Heart right ventricle (tissue), 16 donors: ENCODE results near the gene KCNH1. TPM values are rescaled to one million over a fixed set of nuclear protein-coding genes. Genes with fewer than 3 reads are reported as not detected.

Experiments used
- ATAC-seq, 8 donors: fragments of 200-7000 bp; cut with Tn5 transposase; one replicate each; pipeline ENCODE4 v1.9.1; 2020; ENCODE audit warnings: mild to moderate bottlenecking in 8 of 8, moderate library complexity in 8 of 8, moderate number of reproducible peaks in 1 of 8
- DNase-seq, 2 donors: peaks; one replicate each; pipeline ENCODE4 v3.0.0-alpha.2; 2020
- H3K27ac ChIP-seq, 10 donors: fragments of 200-600 bp; sonication (generic) in 2 of 10; one replicate each; pipeline versions ENCODE4 v1.5.0 to v1.8.0; 2020 to 2022; ENCODE audit warnings: mild to moderate bottlenecking in 3 of 10
- H3K27me3 ChIP-seq, 7 donors: fragments of 200-600 bp; one replicate each; pipeline ENCODE4 v1.8.0; 2021 to 2022; ENCODE audit warnings: mild to moderate bottlenecking in 2 of 7
- H3K36me3 ChIP-seq, 9 donors: fragments of 200-600 bp; sonication (generic) in 1 of 9; one replicate each; pipeline versions ENCODE4 v1.5.0 to v1.8.0; 2020 to 2022; ENCODE audit warnings: mild to moderate bottlenecking in 2 of 9
- H3K4me1 ChIP-seq, 9 donors: fragments of 200-600 bp; sonication (generic) in 1 of 9; one replicate each; pipeline versions ENCODE4 v1.5.0 to v1.8.0; 2020 to 2022; ENCODE audit warnings: mild to moderate bottlenecking in 4 of 9
- H3K4me3 ChIP-seq, 10 donors: fragments of 200-600 bp; sonication (generic) in 2 of 10; one replicate each; pipeline versions ENCODE4 v1.5.0 to v1.8.0; 2020 to 2022; ENCODE audit warnings: mild to moderate bottlenecking in 7 of 10, moderate library complexity in 2 of 10
- H3K9me3 ChIP-seq, 11 donors: fragments of 200-600 bp in 10 of 11; sonication (generic) in 2 of 11; one replicate each; pipeline versions ENCODE4 v1.5.0 to v1.8.0; 2013 to 2022; ENCODE audit warnings: mild to moderate bottlenecking in 2 of 11, control low read depth in 1 of 11, moderate library complexity in 1 of 11
- CTCF ChIP-seq, 9 donors: fragments of 200-600 bp; sonication (generic) in 2 of 9; IDR thresholded peaks; one replicate each; pipeline versions ENCODE4 v1.5.0 to v1.8.0; 2021 to 2022; ENCODE audit warnings: antibody characterized with exemption in 9 of 9, mild to moderate bottlenecking in 5 of 9, moderate library complexity in 1 of 9
- WGBS, 2 donors: extraction: QIAGEN DNeasy Blood & Tissue Kit; methylation state at CpG; one replicate each; pipeline ENCODE4 v1.1.7; 2013; ENCODE audit warnings: inconsistent platforms in 1 of 2; 5-methylcytosine and 5-hydroxymethylcytosine counted together
- intact Hi-C, 10 donors: fragments of 100-400 bp; cut with DNase I; formaldehyde crosslinking; loops; one replicate each; pipeline versions ENCODE4 v1.11.1 to v1.14.2; 2022
- polyA plus RNA-seq, 2 donors: library from polyadenylated mRNA; stranded (reverse); fragments of 200-250 nt; gene quantifications; one replicate each; pipeline ENCODE4 v1.2.3, GENCODE V29; 2013
- total RNA-seq, 10 donors: library from RNA; stranded (reverse); fragmentation: NEBNext Ultra II Directional in 3 of 10; extraction: Animal tissue kit (Norgen Biotek cat#: 25700) in 3 of 10; gene quantifications; one replicate each; pipeline versions ENCODE4 v1.2.1 to v1.2.4, GENCODE V29; 2021 to 2023
- donor health status: Arrhythmogenic right ventricular cardiomyopathy.
- donor health status: ischemic (EF 13 %, LVEDD 7.1; RV severe dilation, severe dysfunction).
- donor health status: healthy with polysubstance abuse.
- donor health status: DM: no; HTN: yes; CAD: no.
- donor health status: DM: no; HTN: no; CAD: no.
- donor health status: ischemic (EF 25% LVEDD 6.9; RV normal size, moderate dysfunction).
- donor health status: ischemic (EF 25% LVEDD 5.7; RV mildly dilated, moderate dysfunction).
- donor health status: healthy.
- donor health status: DM: yes; HTN: yes; CAD: no.
- donor health status: Ischemic cardiomyopathy.
- donor health status: ischemic (EF 35%, LVEDD 5.7; RV mildly dilated, moderate dysfunction).
- donor health status: nonischemic (EF 11% LVEDD 7.7; RV severe dilation, severe dysfunction).
- donor health status: DM: yes; HTN: yes; CAD: no.
- donor health status: PGD.
- donor health status: ischemic (EF 29% LVEDD 5.4; RV normal size, mild dysfunction).
- donor health status: nonischemic (EF 23%, LVEDD 6.1; RV moderate dilation, normal function).

The KCNH1 gene
- total and polyA plus RNA-seq, 12 donors, result 0.09 TPM; not detected in 11

- Histone ChIP-seq H3K27me3 (no peaks in the 10 kb centered on the region), H3K27ac (no peak overlapping the region), H3K4me1 (peaks cover 0 to 11% (median 5%) of the 10 kb centered on the region in 9 donors), H3K9me3 (no peaks in the 10 kb centered on the region), H3K36me3 (no peaks in the 10 kb centered on the region), H3K4me3 (no peak overlapping the region)
- ATAC-seq (no peak), DNase-seq (no peak)
- no peak for TF ChIP-seq CTCF (IDR thresholded peaks at IDR 0.05)
- 69 to 97% methylated on average over 2 of the region's 2 CpGs for WGBS, 2 donors
- intact Hi-C loops, result no loop called here
Measured at GRCh38 chr1:210648588-210649269, 485.2 kb downstream of the KCNH1 start.

GRCh38 chr1:210647406-210648333, 486.3 kb downstream of the KCNH1 start:
- 61 to 62% methylated on average over 6 of the region's 6 CpGs for WGBS, 2 donors
- Histone ChIP-seq H3K27ac (no peak overlapping the region), H3K4me3 (no peak overlapping the region), H3K4me1 (peaks cover 0 to 11% (median 5%) of the 10 kb centered on the region in 9 donors), H3K36me3 (no peaks in the 10 kb centered on the region), H3K9me3 (no peaks in the 10 kb centered on the region), H3K27me3 (no peaks in the 10 kb centered on the region)
- ATAC-seq, result peak in 1 of 8 donors; percentile 33
- intact Hi-C loops, result no loop called here
- no peak for TF ChIP-seq CTCF (IDR thresholded peaks at IDR 0.05)
- DNase-seq, result no peak

GRCh38 chr1:210646258-210646616, 487.7 kb downstream of the KCNH1 start:
- no peak for ATAC-seq
- Histone ChIP-seq H3K4me3 (no peak overlapping the region), H3K36me3 (no peaks in the 10 kb centered on the region), H3K27me3 (no peaks in the 10 kb centered on the region), H3K9me3 (no peaks in the 10 kb centered on the region), H3K27ac (no peak overlapping the region), H3K4me1 (peaks cover 0 to 11% (median 5%) of the 10 kb centered on the region in 9 donors)
- TF ChIP-seq CTCF (IDR thresholded peaks at IDR 0.05), result no peak
- intact Hi-C loops, result no loop called here
- no peak for DNase-seq
- 75 to 77% methylated on average over 2 of the region's 2 CpGs for WGBS, 2 donors

GRCh38 chr1:210645582-210646257, 488.2 kb downstream of the KCNH1 start:
- intact Hi-C loops, result no loop called here
- WGBS, 2 donors, result 74 to 78% methylated on average over 7 of the region's 7 CpGs
- H3K27me3 ChIP-seq, result no peaks in the 10 kb centered on the region
- no peak overlapping the region for H3K4me3 ChIP-seq
- peaks cover 0 to 11% (median 5%) of the 10 kb centered on the region in 9 donors for H3K4me1 ChIP-seq
- TF ChIP-seq CTCF (IDR thresholded peaks at IDR 0.05), result no peak
- no peaks in the 10 kb centered on the region for H3K36me3 ChIP-seq
- ATAC-seq (no peak), DNase-seq (no peak)
- no peak overlapping the region for H3K27ac ChIP-seq
- H3K9me3 ChIP-seq, result no peaks in the 10 kb centered on the region
